ENCODE measurements around the gene SHISA5. TPM values are rescaled to one million over a fixed set of nuclear protein-coding genes. Genes with fewer than 3 reads are reported as not detected.
"Not testable (repeated sequence)": the region's sequence is repeated elsewhere in the genome, so short reads cannot be mapped to it uniquely, and the experiment has no call there.

Gene SHISA5
- polyA plus RNA-seq, 4 donors = 68.2 to 220 (median 106) TPM

- no peak for FAIRE-seq
Measured at GRCh38 chr3:48532977-48533337, 29.0 kb upstream of the SHISA5 start.

DNA sequence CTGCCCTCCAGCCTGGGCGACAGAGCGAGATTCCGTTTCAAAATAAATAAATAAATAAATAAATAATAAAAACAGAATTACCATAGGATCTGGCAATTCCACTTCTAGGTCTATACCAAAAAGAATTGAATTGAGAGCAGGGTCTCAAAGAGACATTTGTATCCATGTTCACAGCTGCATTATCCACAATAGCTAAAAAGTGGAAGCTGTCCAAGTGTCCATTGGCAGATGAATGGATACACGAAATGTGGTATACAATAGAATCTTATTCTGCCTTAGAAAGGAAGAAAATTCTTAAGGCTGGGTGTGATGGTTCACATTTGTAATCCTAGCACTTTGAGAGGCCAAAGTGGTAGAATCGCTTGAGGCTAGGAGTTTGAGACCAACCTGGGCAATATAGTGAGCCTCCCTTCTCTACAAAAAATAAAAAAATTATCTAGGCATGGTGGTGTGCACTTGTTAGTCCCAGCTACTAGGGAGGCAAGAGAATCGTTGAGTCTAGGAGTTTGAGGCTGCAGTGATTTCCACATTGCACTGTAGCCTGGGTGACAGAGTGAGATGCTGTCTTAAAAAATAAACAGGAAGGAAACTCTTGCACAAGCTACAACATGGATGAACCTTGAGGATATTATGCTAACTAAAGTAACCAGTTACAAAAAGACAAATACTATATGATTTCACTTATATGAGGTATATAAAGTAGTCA lies 28.4 kb upstream of the SHISA5 start:
- H3K36me3 ChIP-seq (ENCODE audit: control insufficient read depth in 3 of 3, insufficient read depth in 2 of 3, low read depth in 1 of 3, low read length in 3 of 3) = peaks cover 9 to 28% (median 14%) of the 10 kb centered on the region in 3 donors
- WGBS, 3 donors = 84 to 89% (median 86%) methylated on average over 6 of the region's 6 CpGs
- no peaks in the 10 kb centered on the region for H3K27me3 ChIP-seq (ENCODE audit: control insufficient read depth in 3 of 3, insufficient read depth in 3 of 3, low read length in 3 of 3)
- H3K4me1 ChIP-seq (ENCODE audit: control insufficient read depth in 3 of 3, insufficient read depth in 2 of 3, low read depth in 1 of 3, low read length in 2 of 3) = no peaks in the 10 kb centered on the region
- no peak overlapping the region for H3K27ac ChIP-seq (ENCODE audit: low read depth in 1 of 3, low read length in 2 of 3)
- FAIRE-seq = no peak
- no peak for DNase-seq
- no peaks in the 10 kb centered on the region for H3K9me3 ChIP-seq (ENCODE audit: control insufficient read depth in 2 of 2, insufficient read depth in 1 of 2, low read depth in 1 of 2, low read length in 1 of 2)
- no peak overlapping the region for H3K4me3 ChIP-seq (ENCODE audit: low read depth in 1 of 3, low read length in 3 of 3)

More at GRCh38 chr3:48532977-48533337, 29.0 kb upstream of the SHISA5 start:
- Histone ChIP-seq H3K36me3 (ENCODE audit: control insufficient read depth in 3 of 3, insufficient read depth in 2 of 3, low read depth in 1 of 3, low read length in 3 of 3) (peaks cover 13 to 32% (median 17%) of the 10 kb centered on the region in 3 donors), H3K27me3 (ENCODE audit: control insufficient read depth in 3 of 3, insufficient read depth in 3 of 3, low read length in 3 of 3) (no peaks in the 10 kb centered on the region), H3K4me3 (ENCODE audit: low read depth in 1 of 3, low read length in 3 of 3) (no peak overlapping the region), H3K9me3 (ENCODE audit: control insufficient read depth in 2 of 2, insufficient read depth in 1 of 2, low read depth in 1 of 2, low read length in 1 of 2) (no peaks in the 10 kb centered on the region), H3K4me1 (ENCODE audit: control insufficient read depth in 3 of 3, insufficient read depth in 2 of 3, low read depth in 1 of 3, low read length in 2 of 3) (no peaks in the 10 kb centered on the region), H3K27ac (ENCODE audit: low read depth in 1 of 3, low read length in 2 of 3) (no peak overlapping the region)
- 77 to 88% (median 86%) methylated on average over 2 of the region's 2 CpGs for WGBS, 3 donors
- no peak for DNase-seq

GRCh38 chr3:48530701-48531100 lies 26.7 kb upstream of the SHISA5 start:
- H3K4me3 ChIP-seq (ENCODE audit: low read depth in 1 of 3, low read length in 3 of 3); FAIRE-seq; DNase-seq: not testable (repeated sequence)

DNA sequence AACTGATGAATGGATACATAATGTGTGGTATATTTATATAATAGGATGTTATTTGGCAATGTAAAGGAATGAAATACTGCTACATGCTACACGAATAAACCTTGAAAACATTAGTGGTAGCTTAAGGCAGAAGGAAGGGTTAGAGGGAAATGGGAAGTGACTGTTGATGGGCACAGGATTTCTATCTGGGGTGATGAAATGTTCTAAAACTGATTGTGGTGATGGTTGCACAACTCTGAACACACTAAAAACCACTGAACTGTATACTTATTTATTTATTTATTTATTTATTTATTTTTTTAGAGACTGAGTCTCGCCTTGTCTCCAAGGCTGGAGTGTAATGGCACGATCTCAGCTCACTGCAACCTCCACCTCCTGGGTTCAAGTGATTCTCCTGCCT lies 24.8 kb upstream of the SHISA5 start:
- Histone ChIP-seq H3K9me3 (ENCODE audit: control insufficient read depth in 2 of 2, insufficient read depth in 1 of 2, low read depth in 1 of 2, low read length in 1 of 2) (no peaks in the 10 kb centered on the region), H3K4me3 (ENCODE audit: low read depth in 1 of 3, low read length in 3 of 3) (no peak overlapping the region), H3K27me3 (ENCODE audit: control insufficient read depth in 3 of 3, insufficient read depth in 3 of 3, low read length in 3 of 3) (no peaks in the 10 kb centered on the region), H3K36me3 (ENCODE audit: control insufficient read depth in 3 of 3, insufficient read depth in 2 of 3, low read depth in 1 of 3, low read length in 3 of 3) (peaks cover 3 to 15% (median 6%) of the 10 kb centered on the region in 3 donors), H3K4me1 (ENCODE audit: control insufficient read depth in 3 of 3, insufficient read depth in 2 of 3, low read depth in 1 of 3, low read length in 2 of 3) (no peaks in the 10 kb centered on the region), H3K27ac (ENCODE audit: low read depth in 1 of 3, low read length in 2 of 3) (no peak overlapping the region)
- WGBS, 3 donors = 83 to 91% (median 89%) methylated on average over 3 of the region's 3 CpGs
- FAIRE-seq (no peak), DNase-seq (no peak)

More at GRCh38 chr3:48530701-48531100, 26.7 kb upstream of the SHISA5 start:
- H3K36me3 ChIP-seq (ENCODE audit: control insufficient read depth in 3 of 3, insufficient read depth in 2 of 3, low read depth in 1 of 3, low read length in 3 of 3) = peaks cover 5 to 16% (median 8%) of the 10 kb centered on the region in 3 donors
- not testable (repeated sequence) for H3K27me3 ChIP-seq (ENCODE audit: control insufficient read depth in 3 of 3, insufficient read depth in 3 of 3, low read length in 3 of 3); H3K9me3 ChIP-seq (ENCODE audit: control insufficient read depth in 2 of 2, insufficient read depth in 1 of 2, low read depth in 1 of 2, low read length in 1 of 2); H3K27ac ChIP-seq (ENCODE audit: low read depth in 1 of 3, low read length in 2 of 3); H3K4me1 ChIP-seq (ENCODE audit: control insufficient read depth in 3 of 3, insufficient read depth in 2 of 3, low read depth in 1 of 3, low read length in 2 of 3)
- WGBS, 3 donors = 92 to 99% (median 97%) methylated on average over 4 of the region's 4 CpGs

GRCh38 chr3:48528048-48528447 lies 24.1 kb upstream of the SHISA5 start:
- Histone ChIP-seq H3K27ac (ENCODE audit: low read depth in 1 of 3, low read length in 2 of 3) (no peak overlapping the region), H3K4me1 (ENCODE audit: control insufficient read depth in 3 of 3, insufficient read depth in 2 of 3, low read depth in 1 of 3, low read length in 2 of 3) (no peaks in the 10 kb centered on the region), H3K36me3 (ENCODE audit: control insufficient read depth in 3 of 3, insufficient read depth in 2 of 3, low read depth in 1 of 3, low read length in 3 of 3) (peaks cover 3 to 17% (median 6%) of the 10 kb centered on the region in 3 donors), H3K4me3 (ENCODE audit: low read depth in 1 of 3, low read length in 3 of 3) (no peak overlapping the region), H3K9me3 (ENCODE audit: control insufficient read depth in 2 of 2, insufficient read depth in 1 of 2, low read depth in 1 of 2, low read length in 1 of 2) (no peaks in the 10 kb centered on the region), H3K27me3 (ENCODE audit: control insufficient read depth in 3 of 3, insufficient read depth in 3 of 3, low read length in 3 of 3) (no peaks in the 10 kb centered on the region)
- DNase-seq (no peak), FAIRE-seq (no peak)
- 93 to 96% (median 96%) methylated on average over 9 of the region's 9 CpGs for WGBS, 3 donors

DNA sequence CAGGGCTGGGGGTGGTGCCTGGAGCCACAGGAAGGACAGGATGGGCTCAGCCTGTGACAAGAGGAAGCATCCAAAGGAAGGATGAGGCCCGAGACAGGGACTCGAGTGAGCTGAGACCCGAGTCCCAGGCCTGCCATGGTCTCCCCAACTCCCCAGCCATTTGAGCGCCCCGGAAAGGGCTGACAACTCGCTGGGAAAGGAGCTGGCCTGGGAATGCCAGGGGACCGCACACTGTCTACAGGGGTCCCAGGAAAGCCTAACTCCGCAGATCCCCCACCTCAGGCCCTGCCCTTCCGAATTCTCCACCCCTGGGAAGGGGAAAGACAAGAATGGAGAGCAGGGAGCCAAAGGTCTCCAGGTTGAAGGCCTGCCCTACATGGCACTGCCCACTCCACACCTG lies 21.0 kb upstream of the SHISA5 start:
- H3K36me3 ChIP-seq (ENCODE audit: control insufficient read depth in 3 of 3, insufficient read depth in 2 of 3, low read depth in 1 of 3, low read length in 3 of 3) = peaks cover 3 to 40% (median 6%) of the 10 kb centered on the region in 3 donors
- FAIRE-seq = no peak
- 86 to 97% (median 90%) methylated on average over 8 to 9 of the region's 9 CpGs for WGBS, 3 donors
- no peak overlapping the region for H3K27ac ChIP-seq (ENCODE audit: low read depth in 1 of 3, low read length in 2 of 3)
- no peak for DNase-seq
- no peaks in the 10 kb centered on the region for H3K4me1 ChIP-seq (ENCODE audit: control insufficient read depth in 3 of 3, insufficient read depth in 2 of 3, low read depth in 1 of 3, low read length in 2 of 3)
- no peak overlapping the region for H3K4me3 ChIP-seq (ENCODE audit: low read depth in 1 of 3, low read length in 3 of 3)
- no peaks in the 10 kb centered on the region for H3K27me3 ChIP-seq (ENCODE audit: control insufficient read depth in 3 of 3, insufficient read depth in 3 of 3, low read length in 3 of 3)
- H3K9me3 ChIP-seq (ENCODE audit: control insufficient read depth in 2 of 2, insufficient read depth in 1 of 2, low read depth in 1 of 2, low read length in 1 of 2) = no peaks in the 10 kb centered on the region

- no peaks in the 10 kb centered on the region for H3K9me3 ChIP-seq (ENCODE audit: control insufficient read depth in 2 of 2, insufficient read depth in 1 of 2, low read depth in 1 of 2, low read length in 1 of 2)
- H3K4me1 ChIP-seq (ENCODE audit: control insufficient read depth in 3 of 3, insufficient read depth in 2 of 3, low read depth in 1 of 3, low read length in 2 of 3) = no peaks in the 10 kb centered on the region
- FAIRE-seq = no peak
- H3K4me3 ChIP-seq (ENCODE audit: low read depth in 1 of 3, low read length in 3 of 3) = no peak overlapping the region
- H3K27me3 ChIP-seq (ENCODE audit: control insufficient read depth in 3 of 3, insufficient read depth in 3 of 3, low read length in 3 of 3) = no peaks in the 10 kb centered on the region
- H3K27ac ChIP-seq (ENCODE audit: low read depth in 1 of 3, low read length in 2 of 3) = no peak overlapping the region
- 68 to 90% (median 81%) methylated on average over 6 of the region's 6 CpGs for WGBS, 3 donors
- no peak for DNase-seq
- H3K36me3 ChIP-seq (ENCODE audit: control insufficient read depth in 3 of 3, insufficient read depth in 2 of 3, low read depth in 1 of 3, low read length in 3 of 3) = peaks cover 0 to 56% (median 7%) of the 10 kb centered on the region in 3 donors
Measured at GRCh38 chr3:48521635-48522034, 17.7 kb upstream of the SHISA5 start.

GRCh38 chr3:48519277-48519643 lies 15.3 kb upstream of the SHISA5 start:
- no peak overlapping the region for H3K27ac ChIP-seq (ENCODE audit: low read depth in 1 of 3, low read length in 2 of 3)
- DNase-seq = no peak
- no peaks in the 10 kb centered on the region for H3K27me3 ChIP-seq (ENCODE audit: control insufficient read depth in 3 of 3, insufficient read depth in 3 of 3, low read length in 3 of 3)
- 92 to 96% (median 95%) methylated on average over 9 of the region's 9 CpGs for WGBS, 3 donors
- H3K9me3 ChIP-seq (ENCODE audit: control insufficient read depth in 2 of 2, insufficient read depth in 1 of 2, low read depth in 1 of 2, low read length in 1 of 2) = no peaks in the 10 kb centered on the region
- H3K4me3 ChIP-seq (ENCODE audit: low read depth in 1 of 3, low read length in 3 of 3) = no peak overlapping the region
- no peaks in the 10 kb centered on the region for H3K4me1 ChIP-seq (ENCODE audit: control insufficient read depth in 3 of 3, insufficient read depth in 2 of 3, low read depth in 1 of 3, low read length in 2 of 3)
- peaks cover 0 to 45% (median 3%) of the 10 kb centered on the region in 3 donors for H3K36me3 ChIP-seq (ENCODE audit: control insufficient read depth in 3 of 3, insufficient read depth in 2 of 3, low read depth in 1 of 3, low read length in 3 of 3)
- no peak for FAIRE-seq

Data from small intestine (tissue), 7 donors.